Testis (tissue), 3 donors: ENCODE data around the gene ABCB9. TPM values are rescaled to one million over a fixed set of nuclear protein-coding genes. Genes with fewer than 3 reads are reported as not detected.

ENCODE experiments used
- DNase-seq: peaks from one replicate; pipeline ENCODE4 v3.0.0-alpha.2; 2019
- H3K27ac ChIP-seq, 2 donors: fragments of 200-600 bp; sonication (generic); one replicate each; pipeline ENCODE4 v1.5.1; 2019
- H3K27me3 ChIP-seq: fragments of 200-600 bp; sonication (generic); one replicate; pipeline ENCODE4 v1.5.1; 2019
- H3K36me3 ChIP-seq: fragments of 200-600 bp; sonication (generic); one replicate; pipeline ENCODE4 v1.5.1; 2017; ENCODE audit warnings: low read depth; ENCODE audit errors: missing control alignments
- H3K4me1 ChIP-seq: fragments of 200-600 bp; sonication (generic); one replicate; pipeline ENCODE4 v1.5.1; 2019
- H3K4me3 ChIP-seq, 2 donors: fragments of 200-600 bp; sonication (generic); one replicate each; pipeline ENCODE4 v1.5.1; 2017 to 2019
- H3K9me3 ChIP-seq: fragments of 200-600 bp; sonication (generic); one replicate; pipeline ENCODE4 v1.5.1; 2017
- POLR2A ChIP-seq: fragments of 450-650 bp; IDR thresholded peaks from one replicate; pipeline ENCODE4 v1.6.1; 2017; ENCODE audit warnings: antibody characterized with exemption, mild to moderate bottlenecking, moderate library complexity
- WGBS, 2 donors: methylation state at CpG; one replicate each; pipeline ENCODE4 v1.1.5; 2018; 5-methylcytosine and 5-hydroxymethylcytosine counted together
- intact Hi-C: fragments of 100-400 bp; cut with DNase I; formaldehyde crosslinking; loops from one replicate; pipeline ENCODE4 v1.15.1; 2023; ENCODE audit warnings: low total_unique reads
- polyA plus RNA-seq: library from polyadenylated mRNA; stranded (reverse); fragments of 350-450 nt; fragmentation: Illumina TruSeq; extraction: RNeasy Lipid Tissue Mini Kit (QIAGEN cat#74804); gene quantifications from one replicate; pipeline ENCODE4 v1.2.3, GENCODE V29; 2014; ENCODE audit warnings: low read depth, low replicate concordance; ENCODE audit not compliant: insufficient read depth
- total RNA-seq, 2 donors: library from RNA; depleted of rRNA; stranded (reverse); fragments of >200 nt; gene quantifications; one replicate each; pipeline ENCODE4 v1.2.3, GENCODE V29; 2016
- TF ChIP-seq, protein P1 (sequence below), 3 experiments: fragments of 450-650 bp in 2 of 3; fragments of 200-600 bp in 1 of 3; sonication (generic) in 1 of 3; IDR thresholded peaks; one replicate each; pipeline ENCODE4 v1.5.1; 2016 to 2019; ENCODE audit warnings: antibody characterized with exemption in 3 of 3, mild to moderate bottlenecking in 2 of 3, moderate library complexity in 1 of 3

The ABCB9 gene
- total and polyA plus RNA-seq, 3 donors from 2014 or later = 41.6 to 82.8 (median 75.3) TPM

DNA sequence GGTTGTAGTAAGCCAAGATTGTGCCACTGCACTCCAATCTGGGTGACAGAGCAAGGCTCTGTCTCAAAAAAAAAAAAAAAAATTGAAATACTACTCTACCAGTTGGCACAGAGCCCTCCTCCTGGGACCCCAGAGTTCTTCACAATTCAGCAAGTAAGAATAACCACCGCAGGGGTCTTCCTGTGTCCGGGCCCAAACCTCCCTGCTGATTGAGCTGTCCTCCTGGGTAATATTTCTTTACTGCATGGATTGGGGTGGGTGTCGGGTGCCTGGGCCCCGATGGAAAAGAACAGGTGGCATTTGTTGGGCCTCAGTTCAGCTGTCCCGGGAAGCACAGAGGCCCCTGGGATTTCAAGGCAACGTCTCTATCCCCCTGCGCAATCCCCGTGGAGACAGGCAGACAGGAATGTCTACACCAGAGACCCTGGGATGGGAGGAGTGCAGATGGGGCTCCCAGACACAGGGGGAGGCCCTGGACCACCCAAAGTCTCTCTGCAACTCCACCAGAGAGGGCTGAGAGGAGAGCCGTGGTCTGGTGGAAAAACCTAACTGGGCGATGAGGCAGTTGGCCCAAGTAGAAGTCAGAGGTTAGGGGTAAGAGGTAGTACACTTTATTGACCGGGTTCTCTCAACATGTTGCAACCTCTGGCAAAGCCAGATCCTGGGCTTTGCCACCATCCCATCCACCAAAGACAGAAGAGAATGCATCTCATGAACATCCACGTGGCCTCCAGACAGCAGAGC lies 37.7 kb downstream of the ABCB9 start:
- TF ChIP-seq, protein P1, sequence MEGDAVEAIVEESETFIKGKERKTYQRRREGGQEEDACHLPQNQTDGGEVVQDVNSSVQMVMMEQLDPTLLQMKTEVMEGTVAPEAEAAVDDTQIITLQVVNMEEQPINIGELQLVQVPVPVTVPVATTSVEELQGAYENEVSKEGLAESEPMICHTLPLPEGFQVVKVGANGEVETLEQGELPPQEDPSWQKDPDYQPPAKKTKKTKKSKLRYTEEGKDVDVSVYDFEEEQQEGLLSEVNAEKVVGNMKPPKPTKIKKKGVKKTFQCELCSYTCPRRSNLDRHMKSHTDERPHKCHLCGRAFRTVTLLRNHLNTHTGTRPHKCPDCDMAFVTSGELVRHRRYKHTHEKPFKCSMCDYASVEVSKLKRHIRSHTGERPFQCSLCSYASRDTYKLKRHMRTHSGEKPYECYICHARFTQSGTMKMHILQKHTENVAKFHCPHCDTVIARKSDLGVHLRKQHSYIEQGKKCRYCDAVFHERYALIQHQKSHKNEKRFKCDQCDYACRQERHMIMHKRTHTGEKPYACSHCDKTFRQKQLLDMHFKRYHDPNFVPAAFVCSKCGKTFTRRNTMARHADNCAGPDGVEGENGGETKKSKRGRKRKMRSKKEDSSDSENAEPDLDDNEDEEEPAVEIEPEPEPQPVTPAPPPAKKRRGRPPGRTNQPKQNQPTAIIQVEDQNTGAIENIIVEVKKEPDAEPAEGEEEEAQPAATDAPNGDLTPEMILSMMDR (IDR thresholded peaks at IDR 0.05) = no peak
- TF ChIP-seq POLR2A = no peak
- 83 to 94% methylated on average over 11 to 12 of the region's 12 CpGs for WGBS, 2 donors
- Histone ChIP-seq H3K27ac (no peak overlapping the region), H3K36me3 (no peaks in the 10 kb centered on the region), H3K4me1 (no peaks in the 10 kb centered on the region), H3K27me3 (no peaks in the 10 kb centered on the region), H3K4me3 (no peak overlapping the region), H3K9me3 (no peaks in the 10 kb centered on the region)
- intact Hi-C loops = no loop called here
- DNase-seq = no peak

DNA sequence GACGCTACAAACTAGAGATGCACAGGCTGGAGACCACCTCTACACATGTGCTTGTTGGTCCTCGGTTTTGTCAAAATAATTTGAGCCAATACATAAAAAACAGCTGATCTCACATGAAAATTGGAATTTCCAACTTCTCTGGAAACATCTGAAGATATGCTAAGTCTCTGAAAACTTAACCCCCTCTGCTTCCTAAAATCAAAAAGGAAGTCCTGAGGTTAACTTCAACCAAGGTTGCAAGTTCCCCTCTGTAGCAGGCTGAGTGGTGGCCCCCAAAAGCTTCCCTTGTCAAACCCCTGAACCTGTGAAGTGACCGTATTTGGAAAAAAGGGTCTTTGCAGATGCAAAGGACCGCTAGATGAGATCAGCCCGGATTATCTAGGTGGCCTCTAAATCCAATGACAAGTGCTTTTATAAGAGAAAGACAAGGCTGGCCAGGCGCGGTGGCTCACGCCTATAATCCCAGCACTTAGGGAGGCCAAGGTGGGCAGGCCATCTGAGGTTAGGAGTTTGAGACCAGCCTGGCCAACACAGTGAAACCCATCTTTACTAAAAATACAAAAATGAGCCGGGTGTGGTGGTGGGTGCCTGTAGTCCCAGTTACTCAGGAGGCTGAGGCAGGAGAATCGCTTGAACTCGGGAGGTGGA lies 38.4 kb downstream of the ABCB9 start:
- Histone ChIP-seq H3K27ac (no peak overlapping the region), H3K27me3 (no peaks in the 10 kb centered on the region), H3K4me1 (no peaks in the 10 kb centered on the region), H3K4me3 (no peak overlapping the region), H3K9me3 (no peaks in the 10 kb centered on the region), H3K36me3 (no peaks in the 10 kb centered on the region)
- DNase-seq = no peak
- WGBS, 2 donors = 92 to 93% methylated on average over 11 of the region's 11 CpGs
- TF ChIP-seq POLR2A = no peak
- TF ChIP-seq, protein P1 (IDR thresholded peaks at IDR 0.05) = no peak
- intact Hi-C loops = no loop called here

DNA sequence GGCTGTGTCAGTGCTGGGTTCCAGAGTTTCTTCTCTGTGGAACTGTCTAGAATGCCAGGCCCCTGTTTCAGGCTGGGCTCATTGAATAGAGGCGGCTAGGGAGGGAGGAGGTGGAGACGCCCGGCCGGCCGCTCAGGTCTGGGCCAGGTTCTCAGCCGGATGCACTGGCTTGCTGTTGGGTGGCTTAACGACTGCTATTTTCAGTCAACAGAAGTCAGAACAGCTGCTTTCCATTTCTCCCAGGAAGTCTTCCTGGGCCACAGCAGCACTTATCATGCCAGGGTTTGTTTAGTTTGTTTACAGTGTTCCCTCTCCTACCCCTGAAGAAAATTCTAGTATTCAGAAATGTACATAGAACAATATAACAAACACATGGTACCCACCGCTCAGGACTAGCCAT lies 44.3 kb downstream of the ABCB9 start:
- intact Hi-C loops = no loop called here
- WGBS, 2 donors = 87 to 89% methylated on average over 8 of the region's 8 CpGs

DNA sequence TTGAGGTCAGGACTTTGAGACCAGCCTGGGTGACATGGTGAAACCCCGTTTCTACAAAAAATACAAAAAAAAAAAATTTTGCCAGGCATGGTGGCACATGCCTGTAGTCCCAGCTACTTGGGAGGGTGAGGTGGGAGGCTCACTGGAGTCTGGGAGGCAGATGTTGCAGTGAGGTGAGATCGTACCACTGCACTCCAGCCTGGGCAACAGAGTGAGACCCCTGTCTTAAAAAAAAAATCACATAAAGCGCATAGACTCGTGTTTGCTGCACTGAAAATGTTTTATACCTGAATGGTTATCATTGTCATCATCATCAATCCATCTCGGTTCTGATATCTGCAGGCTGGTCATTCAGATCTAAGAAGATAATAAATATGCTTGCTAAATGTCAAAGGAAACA lies 45.6 kb downstream of the ABCB9 start:
- Histone ChIP-seq H3K9me3 (no peaks in the 10 kb centered on the region), H3K36me3 (no peaks in the 10 kb centered on the region), H3K27ac (no peak overlapping the region), H3K4me1 (peaks cover 14% of the 10 kb centered on the region), H3K27me3 (no peaks in the 10 kb centered on the region), H3K4me3 (no peak overlapping the region)
- TF ChIP-seq POLR2A = no peak
- TF ChIP-seq, protein P1 (IDR thresholded peaks at IDR 0.05) = no peak
- 86 to 92% methylated on average over 5 of the region's 5 CpGs for WGBS, 2 donors
- intact Hi-C loops = no loop called here
- no peak for DNase-seq

More for the DNA sequence above, 44.3 kb downstream of the ABCB9 start:
- no peak overlapping the region for H3K4me3 ChIP-seq
- H3K36me3 ChIP-seq = no peaks in the 10 kb centered on the region
- no peak for DNase-seq
- H3K27me3 ChIP-seq = no peaks in the 10 kb centered on the region
- H3K9me3 ChIP-seq = no peaks in the 10 kb centered on the region
- no peak overlapping the region for H3K27ac ChIP-seq
- H3K4me1 ChIP-seq = peaks cover 14% of the 10 kb centered on the region
- no peak for TF ChIP-seq POLR2A
- TF ChIP-seq, protein P1 (IDR thresholded peaks at IDR 0.05) = no peak
